SK-N-SH treated with all-trans-retinoic acid at 6 μM for 48 hours (cell line): ENCODE results near the gene SLC16A10.

Experiments
- ATAC-seq: fragments of 200-7000 bp; cut with Tn5 transposase; 3 replicates; pipeline ENCODE4 v1.9.1; 2020; ENCODE audit warnings: mild to moderate bottlenecking, moderate library complexity
- ARNTL ChIP-seq: fragments of 450-650 bp; formaldehyde crosslinking; IDR thresholded peaks from 2 replicates; pipeline ENCODE4 v1.5.0; 2020; ENCODE audit warnings: low read depth, mild to moderate bottlenecking, moderate library complexity, borderline replicate concordance
- BACH2 ChIP-seq: fragments of 250-450 bp; sonication (Bioruptor Pico); IDR thresholded peaks from 2 replicates; pipeline ENCODE4 v1.9.0; 2021; ENCODE audit warnings: mild to moderate bottlenecking, borderline replicate concordance
- CREB5 ChIP-seq: fragments of 250-450 bp; sonication (Bioruptor Pico); IDR thresholded peaks from 2 replicates; pipeline ENCODE4 v1.5.1; 2020; ENCODE audit warnings: low read depth, mild to moderate bottlenecking, moderate library complexity
- CSDC2 ChIP-seq: fragments of 250-450 bp; sonication (Bioruptor Pico); IDR thresholded peaks from 2 replicates; pipeline ENCODE4 v1.5.0; 2020; ENCODE audit warnings: mild to moderate bottlenecking, moderate library complexity
- CSRNP3 ChIP-seq: fragments of 250-450 bp; sonication (Bioruptor Pico); IDR thresholded peaks from 2 replicates; pipeline ENCODE4 v1.5.1; 2021; ENCODE audit warnings: mild to moderate bottlenecking, moderate library complexity
- ESRRG ChIP-seq: fragments of 250-450 bp; sonication (Bioruptor Pico); IDR thresholded peaks from 2 replicates; pipeline ENCODE4 v1.6.1; 2021; ENCODE audit warnings: mild to moderate bottlenecking
- GLIS3 ChIP-seq: fragments of 250-450 bp; sonication (Bioruptor Pico); IDR thresholded peaks from 2 replicates; pipeline ENCODE4 v1.5.0; 2020; ENCODE audit warnings: mild to moderate bottlenecking, moderate library complexity
- ISL1 ChIP-seq: fragments of 250-450 bp; sonication (Bioruptor Pico); IDR thresholded peaks from 2 replicates; pipeline ENCODE4 v2.1.2; 2022; ENCODE audit warnings: mild to moderate bottlenecking, moderate library complexity
- OSR1 ChIP-seq: fragments of 250-450 bp; sonication (Bioruptor Pico); IDR thresholded peaks from 2 replicates; pipeline ENCODE4 v1.8.0; 2022; ENCODE audit warnings: moderate library complexity, mild to moderate bottlenecking, inconsistent platforms
- POU6F1 ChIP-seq: fragments of 250-450 bp; sonication (Bioruptor Pico); IDR thresholded peaks from 2 replicates; pipeline ENCODE4 v1.8.0; 2021; ENCODE audit warnings: low read depth, mild to moderate bottlenecking, moderate library complexity, borderline replicate concordance
- PPARA ChIP-seq: fragments of 250-450 bp; sonication (Bioruptor Pico); IDR thresholded peaks from 2 replicates; pipeline ENCODE4 v1.5.0; 2020; ENCODE audit warnings: mild to moderate bottlenecking, borderline replicate concordance
- RARB ChIP-seq: fragments of 250-450 bp; sonication (Bioruptor Pico); IDR thresholded peaks from 2 replicates; pipeline ENCODE4 v1.8.0; 2021; ENCODE audit warnings: mild to moderate bottlenecking, moderate library complexity
- SNAI2 ChIP-seq: fragments of 250-450 bp; sonication (Bioruptor Pico); IDR thresholded peaks from 2 replicates; pipeline ENCODE4 v1.5.0; 2020; ENCODE audit warnings: mild to moderate bottlenecking, moderate library complexity
- TCF4 ChIP-seq: fragments of 250-450 bp; sonication (Bioruptor Pico); IDR thresholded peaks from 2 replicates; pipeline ENCODE4 v1.8.0; 2021; ENCODE audit warnings: mild to moderate bottlenecking, moderate library complexity, borderline replicate concordance
- TOX ChIP-seq: fragments of 250-450 bp; sonication (Bioruptor Pico); IDR thresholded peaks from 2 replicates; pipeline ENCODE4 v1.8.0; 2021; ENCODE audit warnings: mild to moderate bottlenecking, moderate library complexity, borderline replicate concordance
- TSHZ2 ChIP-seq: fragments of 250-450 bp; sonication (Bioruptor Pico); IDR thresholded peaks from 2 replicates; pipeline ENCODE4 v1.5.0; 2020; ENCODE audit warnings: mild to moderate bottlenecking, moderate library complexity
- ZC3H10 ChIP-seq: fragments of 250-450 bp; sonication (Bioruptor Pico); IDR thresholded peaks from 2 replicates; pipeline ENCODE4 v1.5.1; 2021; ENCODE audit warnings: mild to moderate bottlenecking, moderate library complexity
- ZFP3 ChIP-seq: fragments of 250-450 bp; sonication (Bioruptor Pico); IDR thresholded peaks from 2 replicates; pipeline ENCODE4 v1.5.0; 2020; ENCODE audit warnings: mild to moderate bottlenecking, moderate library complexity
- ZFP30 ChIP-seq: fragments of 450-650 bp; formaldehyde crosslinking; IDR thresholded peaks from 2 replicates; pipeline ENCODE4 v1.5.0; 2022; ENCODE audit warnings: mild to moderate bottlenecking, moderate library complexity
- ZNF565 ChIP-seq: fragments of 450-650 bp; formaldehyde crosslinking; conservative IDR thresholded peaks from 2 replicates; pipeline ENCODE4 v1.5.0; 2020; ENCODE audit warnings: low read depth, mild to moderate bottlenecking, moderate library complexity
- ZNF70 ChIP-seq: fragments of 450-650 bp; formaldehyde crosslinking; IDR thresholded peaks from 2 replicates; pipeline ENCODE4 v1.5.0; 2020; ENCODE audit warnings: mild to moderate bottlenecking, moderate library complexity
- ZNF8 ChIP-seq: fragments of 450-650 bp; formaldehyde crosslinking; IDR thresholded peaks from 2 replicates; pipeline ENCODE4 v1.5.0; 2020; ENCODE audit warnings: mild to moderate bottlenecking, moderate library complexity

The SLC16A10 gene

GRCh38 chr6:111204305-111204704, 117.0 kb downstream of the SLC16A10 start:
- no peak for ATAC-seq
- TF ChIP-seq ISL1 (CRISPR knock-in tag): no peak
- no peak for TF ChIP-seq POU6F1 (CRISPR knock-in tag)
- no peak for TF ChIP-seq GLIS3 (CRISPR knock-in tag)
- TF ChIP-seq ZC3H10 (CRISPR knock-in tag): no peak
- TF ChIP-seq CSDC2 (CRISPR knock-in tag): no peak
- TF ChIP-seq, all 23 proteins: peak for 0

- no peak for TF ChIP-seq TSHZ2 (CRISPR knock-in tag)
- TF ChIP-seq CSDC2 (CRISPR knock-in tag): no peak
- no peak for TF ChIP-seq BACH2 (CRISPR knock-in tag)
- TF ChIP-seq ESRRG (CRISPR knock-in tag): no peak
- TF ChIP-seq OSR1 (CRISPR knock-in tag): no peak
- no peak for TF ChIP-seq ISL1 (CRISPR knock-in tag)
- TF ChIP-seq PPARA: no peak
- no peak for TF ChIP-seq ZFP3 (CRISPR knock-in tag)
- no peak for TF ChIP-seq SNAI2 (CRISPR knock-in tag)
- no peak for TF ChIP-seq ZNF70
- no peak for TF ChIP-seq ZNF8 (CRISPR knock-in tag)
- TF ChIP-seq CSRNP3: no peak
- TF ChIP-seq TOX: no peak
- TF ChIP-seq POU6F1 (CRISPR knock-in tag): no peak
- TF ChIP-seq ZC3H10 (CRISPR knock-in tag): no peak
- no peak for TF ChIP-seq ZNF565 (CRISPR knock-in tag)
- no peak for TF ChIP-seq GLIS3 (CRISPR knock-in tag)
- no peak for TF ChIP-seq RARB (CRISPR knock-in tag)
- no peak for ATAC-seq
Observed at GRCh38 chr6:111204881-111205280, 117.6 kb downstream of the SLC16A10 start.

- ATAC-seq: no peak
- TF ChIP-seq ESRRG (CRISPR knock-in tag) (no peak), POU6F1 (CRISPR knock-in tag) (no peak), CSRNP3 (no peak), ISL1 (CRISPR knock-in tag) (no peak), SNAI2 (CRISPR knock-in tag) (no peak), ZFP3 (CRISPR knock-in tag) (no peak), ZNF70 (no peak), TCF4 (CRISPR knock-in tag) (no peak), CSDC2 (CRISPR knock-in tag) (no peak), PPARA (no peak), ZNF565 (CRISPR knock-in tag) (no peak), TSHZ2 (CRISPR knock-in tag) (no peak), GLIS3 (CRISPR knock-in tag) (no peak), CREB5 (CRISPR knock-in tag) (no peak), ARNTL (CRISPR knock-in tag) (no peak), RARB (CRISPR knock-in tag) (no peak), ZFP30 (no peak)
Observed at GRCh38 chr6:111205502-111205901, 118.2 kb downstream of the SLC16A10 start.
